Spleen (tissue), 11 donors: ENCODE measurements around the gene MAMDC2. TPM values are rescaled to one million over a fixed set of nuclear protein-coding genes. Genes with fewer than 3 reads are reported as not detected.

Experiments
- DNase-seq: peaks from one replicate; pipeline ENCODE4 v3.0.0-alpha.2; 2020
- H3K27ac ChIP-seq, 8 donors: fragments of 200-600 bp; sonication (generic) in 7 of 8; 1 replicate in 4 of 8; 2 replicates in 4 of 8; pipeline versions ENCODE4 v1.5.0 to v1.8.0; 2016 to 2021; ENCODE audit warnings: inconsistent platforms in 4 of 8, mild to moderate bottlenecking in 4 of 8, moderate library complexity in 1 of 8
- H3K27me3 ChIP-seq, 7 donors: fragments of 200-600 bp; sonication (generic) in 6 of 7; replicated peaks in 1 of 7; 1 replicate in 4 of 7; 2 replicates in 3 of 7; pipeline versions ENCODE4 v1.5.0 to v1.8.0; 2016 to 2021; ENCODE audit warnings: inconsistent platforms in 3 of 7, mild to moderate bottlenecking in 1 of 7
- H3K36me3 ChIP-seq, 6 donors: fragments of 200-600 bp; sonication (generic) in 5 of 6; 1 replicate in 4 of 6; 2 replicates in 2 of 6; pipeline versions ENCODE4 v1.5.0 to v1.8.0; 2016 to 2021; ENCODE audit warnings: inconsistent platforms in 2 of 6
- H3K4me1 ChIP-seq, 6 donors: fragments of 200-600 bp; sonication (generic) in 5 of 6; 1 replicate in 3 of 6; 2 replicates in 3 of 6; pipeline versions ENCODE4 v1.5.0 to v1.8.0; 2016 to 2021; ENCODE audit warnings: inconsistent platforms in 3 of 6
- H3K4me3 ChIP-seq, 8 donors: fragments of 200-600 bp; sonication (generic) in 7 of 8; 1 replicate in 4 of 8; 2 replicates in 4 of 8; pipeline versions ENCODE4 v1.5.0 to v1.8.0; 2016 to 2021; ENCODE audit warnings: inconsistent platforms in 4 of 8, mild to moderate bottlenecking in 4 of 8, moderate library complexity in 2 of 8
- H3K9me3 ChIP-seq, 8 donors: fragments of 200-600 bp; sonication (generic) in 7 of 8; 1 replicate in 4 of 8; 2 replicates in 4 of 8; pipeline versions ENCODE4 v1.5.0 to v1.8.0; 2016 to 2021; ENCODE audit warnings: inconsistent platforms in 4 of 8
- CTCF ChIP-seq, 11 experiments: fragments of 200-600 bp in 7 of 11; fragments of 450-650 bp in 4 of 11; sonication (generic) in 4 of 11; IDR thresholded peaks in 8 of 11; conservative IDR thresholded peaks in 3 of 11; 1 replicate in 7 of 11; 2 replicates in 4 of 11; pipeline versions ENCODE4 v1.4.0 to v1.8.0; 2016 to 2021; ENCODE audit warnings: antibody characterized with exemption in 11 of 11, inconsistent platforms in 4 of 11, mild to moderate bottlenecking in 1 of 11
- POLR2A ChIP-seq, 3 donors: fragments of 450-650 bp; IDR thresholded peaks; one replicate each; pipeline ENCODE4 v1.5.1; 2017; ENCODE audit warnings: antibody characterized with exemption in 3 of 3, mild to moderate bottlenecking in 1 of 3
- POLR2AphosphoS5 ChIP-seq, 3 donors: sonication (generic); formaldehyde crosslinking; IDR thresholded peaks; one replicate each; pipeline ENCODE4 v1.5.1; 2017; ENCODE audit warnings: antibody characterized with exemption in 3 of 3
- WGBS, 5 donors: extraction: QIAGEN DNeasy Blood & Tissue Kit in 3 of 5; methylation state at CpG; one replicate each; pipeline versions ENCODE4 v1.1.5 to v1.1.7; 2013 to 2018; 5-methylcytosine and 5-hydroxymethylcytosine counted together
- intact Hi-C: fragments of 100-400 bp; cut with DNase I; formaldehyde crosslinking; loops from one replicate; pipeline ENCODE4 v1.15.0; 2023; ENCODE audit warnings: low total_unique reads
- polyA plus RNA-seq, 3 donors: library from polyadenylated mRNA; stranded (reverse); fragments of 200-250 nt; gene quantifications; one replicate each; pipeline ENCODE4 v1.2.1, GENCODE V29; 2013
- total RNA-seq, 7 donors: library from RNA; depleted of rRNA in 3 of 7; stranded (reverse); fragments of >200 nt in 3 of 7; fragmentation: NEBNext Ultra II Directional in 4 of 7; extraction: Animal tissue kit (Norgen Biotek cat#: 25700) in 4 of 7; gene quantifications; one replicate each; pipeline versions ENCODE4 v1.1.0 to v1.2.1, GENCODE V29; 2016 to 2021
- donor health status: healthy with polysubstance abuse.
- donor health status: DM: no; HTN: no; CAD: no; lungs with moderate emphysema.
- donor health status: DM: no; HTN: no; CAD: no.
- donor health status: Bipolar disorder and iron deficiency.
- donor health status: healthy.
- donor health status: DM: no; HTN: no; CAD: no.
- donor health status: DM: yes; HTN: yes; CAD: no.

The MAMDC2 gene
- total and polyA plus RNA-seq, 10 donors: 1.5 to 65.5 (median 14.5) TPM

- WGBS, 5 donors: 79 to 91% (median 86%) methylated on average over 2 of the region's 2 CpGs
- Histone ChIP-seq H3K4me3 (no peak overlapping the region), H3K27me3 (no peaks in the 10 kb centered on the region), H3K4me1 (no peaks in the 10 kb centered on the region), H3K36me3 (no peaks in the 10 kb centered on the region), H3K27ac (no peak overlapping the region), H3K9me3 (no peaks in the 10 kb centered on the region)
- TF ChIP-seq POLR2AphosphoS5 (IDR thresholded peaks at IDR 0.05) (no peak), CTCF (IDR thresholded peaks at IDR 0.05 in 8 of 11, conservative IDR thresholded peaks at IDR 0.05 in 3 of 11) (no peak), POLR2A (IDR thresholded peaks at IDR 0.05) (no peak)
- intact Hi-C loops: no loop called here
- no peak for DNase-seq
These were observed 47.5 kb downstream of the MAMDC2 start for GRCh38 chr9:70091103-70091502.

- H3K36me3 ChIP-seq: no peaks in the 10 kb centered on the region
- intact Hi-C loops: no loop called here
- 80 to 92% (median 89%) methylated on average over 5 of the region's 5 CpGs for WGBS, 5 donors
- H3K27me3 ChIP-seq: no peaks in the 10 kb centered on the region
- H3K4me1 ChIP-seq: no peaks in the 10 kb centered on the region
- H3K4me3 ChIP-seq: no peak overlapping the region
- H3K9me3 ChIP-seq: no peaks in the 10 kb centered on the region
- DNase-seq: no peak
- no peak for TF ChIP-seq CTCF (IDR thresholded peaks at IDR 0.05 in 8 of 11, conservative IDR thresholded peaks at IDR 0.05 in 3 of 11)
- TF ChIP-seq POLR2A (IDR thresholded peaks at IDR 0.05): no peak
- TF ChIP-seq POLR2AphosphoS5 (IDR thresholded peaks at IDR 0.05): no peak
- no peak overlapping the region for H3K27ac ChIP-seq
These were observed 47.9 kb downstream of the MAMDC2 start for GRCh38 chr9:70091572-70091971.

DNA sequence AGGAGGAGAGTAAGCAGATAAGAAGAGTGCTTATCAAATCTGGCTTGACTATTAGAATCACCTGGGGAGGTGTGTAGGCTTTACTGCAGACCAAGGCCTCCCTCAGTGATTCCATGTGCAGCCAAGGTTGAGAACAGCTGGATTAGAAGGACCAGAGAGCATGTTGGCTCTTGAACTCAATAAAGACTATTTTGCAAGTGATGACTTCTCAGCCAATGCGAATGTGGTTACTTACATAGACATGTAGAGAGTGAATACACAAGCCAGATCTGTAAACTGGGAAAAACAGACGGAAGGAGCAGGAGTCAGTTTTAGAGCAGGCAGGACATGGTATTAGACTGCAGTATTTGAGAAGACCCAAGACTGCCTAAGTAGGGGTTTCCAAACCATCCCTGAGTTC, 48.5 kb downstream of the MAMDC2 start:
- H3K27ac ChIP-seq: no peak overlapping the region
- TF ChIP-seq POLR2A (IDR thresholded peaks at IDR 0.05) (no peak), POLR2AphosphoS5 (IDR thresholded peaks at IDR 0.05) (no peak), CTCF (IDR thresholded peaks at IDR 0.05 in 8 of 11, conservative IDR thresholded peaks at IDR 0.05 in 3 of 11) (no peak)
- no peaks in the 10 kb centered on the region for H3K27me3 ChIP-seq
- no peaks in the 10 kb centered on the region for H3K36me3 ChIP-seq
- no peak for DNase-seq
- no peak overlapping the region for H3K4me3 ChIP-seq
- no peaks in the 10 kb centered on the region for H3K9me3 ChIP-seq
- no peaks in the 10 kb centered on the region for H3K4me1 ChIP-seq
- intact Hi-C loops: no loop called here
- 69 to 94% (median 92%) methylated on average over 2 of the region's 2 CpGs for WGBS, 5 donors

GRCh38 chr9:70093095-70093494, 49.4 kb downstream of the MAMDC2 start:
- H3K9me3 ChIP-seq: no peaks in the 10 kb centered on the region
- DNase-seq: no peak
- intact Hi-C loops: no loop called here

More at GRCh38 chr9:70093095-70093494, 49.4 kb downstream of the MAMDC2 start:
- Histone ChIP-seq H3K27ac (no peak overlapping the region), H3K4me3 (no peak overlapping the region), H3K27me3 (no peaks in the 10 kb centered on the region), H3K36me3 (no peaks in the 10 kb centered on the region), H3K4me1 (no peaks in the 10 kb centered on the region)
- TF ChIP-seq POLR2A (IDR thresholded peaks at IDR 0.05) (no peak), CTCF (IDR thresholded peaks at IDR 0.05 in 8 of 11, conservative IDR thresholded peaks at IDR 0.05 in 3 of 11) (no peak), POLR2AphosphoS5 (IDR thresholded peaks at IDR 0.05) (no peak)
